Measurements from ENCODE around the gene BUD23.

DNA sequence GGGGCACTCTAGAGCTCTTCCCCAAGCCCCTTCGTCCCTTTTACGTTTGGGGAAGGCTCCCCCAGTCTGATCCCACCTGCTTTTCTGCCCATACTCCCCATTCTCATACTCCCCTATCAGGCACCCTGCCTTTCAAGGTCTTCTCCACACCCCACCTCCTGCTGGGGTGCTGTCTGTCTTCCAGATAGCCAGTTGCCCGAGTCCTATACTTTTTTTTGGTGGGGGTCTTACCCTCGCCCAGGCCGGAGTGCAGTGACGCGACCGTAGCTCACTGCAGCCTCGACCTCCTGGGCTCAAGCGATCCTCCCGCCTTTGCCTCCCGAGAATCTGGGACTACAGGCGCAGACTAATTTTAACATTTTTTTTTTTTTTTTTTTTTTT is 56.0 kb downstream of the BUD23 start:
- TF ChIP-seq POLR2A (IDR thresholded peaks at IDR 0.05) = no peak
- TF ChIP-seq, protein P1, sequence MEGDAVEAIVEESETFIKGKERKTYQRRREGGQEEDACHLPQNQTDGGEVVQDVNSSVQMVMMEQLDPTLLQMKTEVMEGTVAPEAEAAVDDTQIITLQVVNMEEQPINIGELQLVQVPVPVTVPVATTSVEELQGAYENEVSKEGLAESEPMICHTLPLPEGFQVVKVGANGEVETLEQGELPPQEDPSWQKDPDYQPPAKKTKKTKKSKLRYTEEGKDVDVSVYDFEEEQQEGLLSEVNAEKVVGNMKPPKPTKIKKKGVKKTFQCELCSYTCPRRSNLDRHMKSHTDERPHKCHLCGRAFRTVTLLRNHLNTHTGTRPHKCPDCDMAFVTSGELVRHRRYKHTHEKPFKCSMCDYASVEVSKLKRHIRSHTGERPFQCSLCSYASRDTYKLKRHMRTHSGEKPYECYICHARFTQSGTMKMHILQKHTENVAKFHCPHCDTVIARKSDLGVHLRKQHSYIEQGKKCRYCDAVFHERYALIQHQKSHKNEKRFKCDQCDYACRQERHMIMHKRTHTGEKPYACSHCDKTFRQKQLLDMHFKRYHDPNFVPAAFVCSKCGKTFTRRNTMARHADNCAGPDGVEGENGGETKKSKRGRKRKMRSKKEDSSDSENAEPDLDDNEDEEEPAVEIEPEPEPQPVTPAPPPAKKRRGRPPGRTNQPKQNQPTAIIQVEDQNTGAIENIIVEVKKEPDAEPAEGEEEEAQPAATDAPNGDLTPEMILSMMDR (IDR thresholded peaks at IDR 0.05) = no peak

Measured in heart left ventricle (tissue), 13 donors.